Measurements from ENCODE around the gene ADNP2. TPM values are rescaled to one million over a fixed set of nuclear protein-coding genes. Genes with fewer than 3 reads are reported as not detected.

The ADNP2 gene
- total RNA-seq, 1 donor from 2014 or later = 7.4 TPM

GRCh38 chr18:80182855-80183254 lies 73.8 kb downstream of the ADNP2 start:
- ATAC-seq (no peak), DNase-seq (ENCODE audit: missing footprints) (no peak)
- intact Hi-C loops (cut with DNase I) = no loop called here

- no peak for ATAC-seq
- no peak for DNase-seq (ENCODE audit: missing footprints)
- intact Hi-C loops (cut with DNase I) = no loop called here
Observed at GRCh38 chr18:80183273-80184050, 74.4 kb downstream of the ADNP2 start.

GRCh38 chr18:80184243-80184772 lies 75.2 kb downstream of the ADNP2 start:
- ATAC-seq (no peak), DNase-seq (ENCODE audit: missing footprints) (no peak)
- intact Hi-C loops (cut with DNase I) = no loop called here

GRCh38 chr18:80185545-80185944 lies 76.5 kb downstream of the ADNP2 start:
- intact Hi-C loops (cut with DNase I) = no loop called here
- no peak for DNase-seq (ENCODE audit: missing footprints)
- ATAC-seq = no peak

- intact Hi-C loops (cut with DNase I) = no loop called here
- ATAC-seq (no peak), DNase-seq (ENCODE audit: missing footprints) (no peak)
Observed at GRCh38 chr18:80187956-80188642, 79.0 kb downstream of the ADNP2 start.

- ATAC-seq (no peak), DNase-seq (ENCODE audit: missing footprints) (no peak)
- intact Hi-C loops (cut with DNase I) = no loop called here
Observed at GRCh38 chr18:80188643-80189530, 79.8 kb downstream of the ADNP2 start.

- intact Hi-C loops (cut with DNase I) = no loop called here
- DNase-seq (ENCODE audit: missing footprints) (no peak), ATAC-seq (no peak)
Observed at GRCh38 chr18:80189531-80189865, 80.4 kb downstream of the ADNP2 start.

Other genes with a start within 250 kb of the ADNP2 start
- gene SLC66A2, start 157.6 kb upstream of the ADNP2 start, total RNA-seq = 29.3 TPM
- gene HSBP1L1, start 144.6 kb upstream of the ADNP2 start, total RNA-seq = 12.5 TPM
- 90.8 TPM for gene TXNL4A, start 120.7 kb upstream of the ADNP2 start, total RNA-seq
- gene RBFA, start 74.8 kb upstream of the ADNP2 start, total RNA-seq = 25.3 TPM
- 2.1 TPM for gene PARD6G, start 138.3 kb downstream of the ADNP2 start, total RNA-seq